GM21360 (cell line): Measurements from ENCODE around the gene JMJD1C.
"Not testable (repeated sequence)": the region's sequence is repeated elsewhere in the genome, so short reads cannot be mapped to it uniquely, and the experiment has no call there.

Experiments
- ATAC-seq: cut with Tn5 transposase; IDR thresholded peaks from one replicate; pipeline ENCODE4 v1.9.1; 2021; ENCODE audit warnings: mild to moderate bottlenecking, moderate library complexity; ENCODE audit not compliant: unreplicated experiment

Gene JMJD1C

GRCh38 chr10:63369711-63370110 is 96.1 kb downstream of the JMJD1C start:
- ATAC-seq: no peak

- ATAC-seq: no peak
Measured at GRCh38 chr10:63368365-63368764, 97.4 kb downstream of the JMJD1C start.

DNA sequence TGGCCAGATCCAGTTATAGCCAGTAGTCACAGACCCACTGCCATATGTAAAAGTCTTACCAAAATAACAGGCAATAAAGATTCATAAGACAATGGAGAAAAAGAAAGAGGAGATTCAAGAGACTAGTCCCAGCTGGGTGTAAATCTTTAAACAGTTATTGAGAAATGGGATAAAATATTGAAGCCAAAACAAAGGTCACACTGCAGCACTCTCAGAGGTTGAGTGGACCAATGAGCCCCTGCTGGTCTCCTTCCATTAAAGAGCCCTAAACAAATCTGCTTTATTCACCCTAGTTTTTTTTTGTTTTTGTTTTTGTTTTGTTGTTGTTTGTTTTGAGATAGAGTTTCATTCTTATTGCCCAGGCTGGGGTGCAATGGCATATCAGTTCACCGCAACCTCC is 98.8 kb downstream of the JMJD1C start:
- no peak for ATAC-seq

GRCh38 chr10:63365976-63366765 is 99.6 kb downstream of the JMJD1C start:
- ATAC-seq: no peak

- ATAC-seq: no peak
Measured at GRCh38 chr10:63364918-63365317, 100.9 kb downstream of the JMJD1C start.

- ATAC-seq: no peak
Measured at GRCh38 chr10:63363951-63364350, 101.8 kb downstream of the JMJD1C start.

DNA sequence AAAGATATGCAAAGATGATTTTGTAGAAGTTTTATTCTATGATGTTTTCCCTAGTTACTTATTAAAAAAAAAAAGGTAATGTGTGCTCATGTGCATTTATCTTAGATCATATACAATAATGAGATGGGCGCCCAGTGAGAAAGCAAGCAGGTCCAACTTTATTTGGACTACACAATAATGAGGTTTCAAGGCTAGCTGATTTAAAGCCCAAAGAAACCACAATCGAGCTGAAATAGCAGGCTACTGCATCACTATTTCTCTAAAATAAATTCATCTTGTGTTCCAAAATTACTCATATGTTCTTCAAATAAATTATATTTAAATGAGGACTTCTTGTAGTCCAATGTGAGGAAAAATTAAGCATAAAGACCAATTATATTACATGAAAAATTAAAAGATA is 110.1 kb downstream of the JMJD1C start:
- ATAC-seq: peak; percentile 8

- ATAC-seq: no peak
Measured at GRCh38 chr10:63352976-63353375, 112.8 kb downstream of the JMJD1C start.

DNA sequence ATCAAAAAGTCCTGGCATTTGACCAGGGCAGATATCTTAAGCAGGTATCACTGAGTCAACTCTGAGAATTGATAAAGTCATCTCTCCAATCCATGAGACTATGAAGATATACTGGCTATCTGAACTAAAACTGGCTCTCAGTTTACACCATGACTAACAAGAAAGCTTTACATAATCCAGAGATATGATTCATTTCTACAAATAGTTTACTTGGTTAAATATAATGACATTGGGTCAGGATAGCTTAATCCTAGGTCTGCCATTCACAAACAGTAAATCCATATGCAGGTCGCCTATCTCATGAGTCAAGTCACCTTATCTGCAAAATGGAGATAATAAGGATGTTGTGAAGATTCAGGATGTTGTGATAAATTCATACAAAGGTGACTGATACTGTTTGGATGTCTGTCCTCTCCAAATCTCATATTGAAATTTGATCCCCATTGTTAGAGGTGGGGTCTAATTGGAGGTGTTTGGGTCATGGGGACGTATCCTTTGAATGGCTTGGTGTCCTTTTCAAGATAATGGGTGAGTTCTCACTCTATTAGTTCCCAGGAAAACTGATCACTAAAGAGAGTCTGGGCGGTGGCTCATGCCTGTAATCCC is 117.4 kb downstream of the JMJD1C start:
- no peak for ATAC-seq

DNA sequence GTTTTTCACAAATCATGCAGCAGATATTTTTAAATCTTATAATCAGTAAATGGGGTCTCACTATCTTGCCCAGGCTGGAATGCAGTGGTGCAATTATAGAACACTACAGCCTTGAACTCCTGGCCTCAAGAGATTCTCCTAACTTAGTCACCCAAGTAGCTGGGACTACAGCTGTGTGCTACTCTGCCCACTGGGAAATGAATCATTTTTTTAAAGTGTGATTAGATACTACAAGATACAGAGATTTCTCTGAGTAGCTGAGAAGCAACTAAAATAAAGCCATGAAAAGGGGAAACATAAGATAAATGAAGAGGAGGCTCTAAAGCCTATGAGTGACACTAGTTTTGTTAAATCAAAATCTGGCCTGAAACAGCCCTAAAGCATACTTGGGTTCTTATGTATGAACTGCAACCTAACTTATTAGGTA is 119.7 kb downstream of the JMJD1C start:
- ATAC-seq: no peak

DNA sequence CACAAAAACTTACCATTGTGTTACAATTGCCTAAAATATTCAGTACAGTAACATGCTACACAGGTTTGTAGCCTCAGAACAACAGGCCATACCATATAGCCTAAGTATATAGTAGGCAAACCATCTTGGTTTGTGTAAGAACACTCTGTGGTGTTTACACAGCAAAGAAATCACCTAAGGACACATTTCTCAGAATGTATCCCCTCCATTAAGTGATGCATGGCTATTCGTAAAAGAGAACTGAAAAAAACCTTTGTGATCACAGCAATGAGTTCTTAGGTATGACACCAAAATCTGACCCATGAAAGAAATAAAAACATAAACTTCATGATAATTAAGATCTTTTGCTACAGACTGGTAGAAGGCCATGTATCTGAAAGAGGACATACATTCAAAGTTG is 121.5 kb downstream of the JMJD1C start:
- ATAC-seq: no peak

DNA sequence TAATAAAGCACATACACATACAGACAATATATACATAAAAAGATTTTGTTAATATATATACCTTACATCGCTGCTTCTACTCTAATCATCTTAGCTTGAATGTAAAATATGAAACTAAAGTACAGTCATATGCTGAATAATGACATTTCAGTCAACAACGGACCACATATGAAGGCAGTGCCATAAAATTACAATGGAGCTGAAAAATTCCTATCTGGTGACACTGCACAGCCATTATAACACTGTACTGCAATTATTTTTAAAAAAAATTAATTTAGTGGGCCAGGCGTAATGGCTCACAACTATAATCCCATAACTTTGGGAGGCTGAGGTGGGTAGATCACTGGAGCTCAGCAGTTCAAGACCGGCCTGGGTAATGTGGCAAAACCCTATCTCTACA is 122.3 kb downstream of the JMJD1C start:
- no peak for ATAC-seq

DNA sequence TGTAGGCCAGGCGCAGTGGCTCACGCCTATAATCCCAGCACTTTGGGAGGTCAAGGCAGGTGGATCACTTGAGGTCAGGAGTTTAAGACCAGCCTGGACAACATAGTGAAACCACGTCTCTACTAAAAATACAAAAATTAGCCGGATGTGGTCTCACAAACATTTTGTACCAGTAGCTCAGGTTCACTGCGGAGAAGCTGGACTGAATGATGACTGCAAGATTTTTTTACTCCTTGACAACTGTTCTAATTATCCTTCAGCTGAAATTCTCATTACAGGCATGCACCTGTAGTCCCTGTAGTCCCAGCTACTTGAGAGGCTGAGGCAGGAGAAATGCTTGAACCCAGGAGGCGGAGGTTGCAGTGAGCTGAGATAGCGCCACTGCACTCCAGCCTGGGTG is 126.1 kb downstream of the JMJD1C start:
- ATAC-seq: not testable (repeated sequence)

GRCh38 chr10:63337455-63338251 is 128.1 kb downstream of the JMJD1C start:
- no peak for ATAC-seq

DNA sequence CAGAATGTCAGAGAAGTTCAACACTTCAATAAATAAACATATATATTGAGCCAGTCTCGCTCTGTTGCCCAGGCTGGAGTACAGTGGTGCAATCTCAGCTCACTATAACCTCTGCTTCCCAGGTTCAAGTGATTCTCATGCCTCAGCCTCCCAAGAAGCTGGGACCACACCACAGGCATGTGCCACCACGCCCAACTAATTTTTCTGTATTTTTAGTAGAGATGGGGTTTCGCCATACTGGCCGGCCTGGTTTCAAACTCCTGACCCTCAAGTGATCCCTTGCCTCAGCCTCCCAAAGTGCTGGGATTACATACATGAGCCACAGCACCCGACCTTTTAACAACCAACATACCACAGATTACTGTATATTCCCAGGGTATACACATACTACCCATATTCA is 134.2 kb downstream of the JMJD1C start:
- no peak for ATAC-seq

DNA sequence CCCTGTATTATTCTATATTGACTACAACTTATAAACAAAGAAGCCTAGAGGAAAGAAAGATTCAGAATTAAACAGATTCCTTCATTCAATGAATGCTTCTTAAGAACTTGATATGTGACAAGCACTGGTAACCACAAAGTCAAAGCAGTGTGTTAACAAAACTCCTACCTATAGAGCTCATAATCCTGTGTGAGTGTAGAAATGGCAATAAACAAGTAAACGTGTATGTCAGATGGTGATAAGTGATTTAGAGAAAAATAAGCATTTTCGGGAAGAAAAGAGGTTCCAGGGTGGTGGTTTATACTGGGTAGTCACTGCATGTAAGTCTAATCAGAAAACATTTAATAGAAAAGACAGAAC is 141.3 kb downstream of the JMJD1C start:
- no peak for ATAC-seq

- no peak for ATAC-seq
Measured at GRCh38 chr10:63323701-63324494, 141.9 kb downstream of the JMJD1C start.

DNA sequence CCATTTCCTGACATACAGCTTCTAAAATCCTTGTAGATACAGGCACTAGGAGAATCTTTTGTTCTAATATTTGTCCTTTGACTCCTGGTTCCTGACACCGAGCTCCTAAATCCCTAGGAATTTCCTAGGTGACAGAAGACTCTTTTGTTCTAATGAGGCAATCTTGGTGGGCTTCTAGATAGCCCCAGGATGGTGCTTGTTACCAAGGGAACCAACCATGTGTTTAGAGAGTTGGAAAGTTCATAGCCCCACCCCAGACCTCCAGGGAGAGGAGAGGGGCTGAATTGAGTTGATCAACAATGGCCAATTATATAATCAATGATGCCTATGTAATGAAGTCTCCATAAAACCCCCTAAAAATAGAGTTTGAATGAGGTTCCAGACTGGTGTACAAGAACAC is 145.1 kb downstream of the JMJD1C start:
- ATAC-seq: no peak

DNA sequence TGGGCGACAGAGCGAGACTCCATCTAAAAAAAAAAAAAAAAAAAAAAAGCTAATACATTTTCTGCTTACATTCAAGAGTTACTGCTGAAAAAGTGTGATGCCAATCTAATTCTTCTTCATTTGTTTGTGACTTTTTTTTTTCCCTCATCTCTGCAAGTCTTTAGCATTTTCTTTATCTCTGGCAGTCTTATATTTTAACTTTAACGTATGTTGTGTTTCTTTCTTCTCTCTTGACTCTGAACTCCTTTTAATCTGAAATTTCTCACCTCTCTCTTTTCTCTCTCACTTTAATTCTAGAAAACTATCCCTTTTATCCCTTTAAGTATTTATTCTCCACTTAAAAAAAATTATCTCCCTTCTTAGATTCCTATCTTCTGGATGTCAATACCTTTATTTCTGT is 146.5 kb downstream of the JMJD1C start:
- ATAC-seq: no peak

- no peak for ATAC-seq
Measured at GRCh38 chr10:63318491-63318890, 147.3 kb downstream of the JMJD1C start.

GRCh38 chr10:63314020-63314419 is 151.8 kb downstream of the JMJD1C start:
- ATAC-seq: no peak
